HG03432 (cell line): ENCODE data around the gene TAF5.
"Not testable (repeated sequence)": the region's sequence is repeated elsewhere in the genome, so short reads cannot be mapped to it uniquely, and the experiment has no call there.

ENCODE experiments used
- ATAC-seq: cut with Tn5 transposase; IDR thresholded peaks from one replicate; pipeline ENCODE4 v1.9.1; 2021; ENCODE audit warnings: mild to moderate bottlenecking, moderate library complexity; ENCODE audit not compliant: unreplicated experiment

Gene TAF5

DNA sequence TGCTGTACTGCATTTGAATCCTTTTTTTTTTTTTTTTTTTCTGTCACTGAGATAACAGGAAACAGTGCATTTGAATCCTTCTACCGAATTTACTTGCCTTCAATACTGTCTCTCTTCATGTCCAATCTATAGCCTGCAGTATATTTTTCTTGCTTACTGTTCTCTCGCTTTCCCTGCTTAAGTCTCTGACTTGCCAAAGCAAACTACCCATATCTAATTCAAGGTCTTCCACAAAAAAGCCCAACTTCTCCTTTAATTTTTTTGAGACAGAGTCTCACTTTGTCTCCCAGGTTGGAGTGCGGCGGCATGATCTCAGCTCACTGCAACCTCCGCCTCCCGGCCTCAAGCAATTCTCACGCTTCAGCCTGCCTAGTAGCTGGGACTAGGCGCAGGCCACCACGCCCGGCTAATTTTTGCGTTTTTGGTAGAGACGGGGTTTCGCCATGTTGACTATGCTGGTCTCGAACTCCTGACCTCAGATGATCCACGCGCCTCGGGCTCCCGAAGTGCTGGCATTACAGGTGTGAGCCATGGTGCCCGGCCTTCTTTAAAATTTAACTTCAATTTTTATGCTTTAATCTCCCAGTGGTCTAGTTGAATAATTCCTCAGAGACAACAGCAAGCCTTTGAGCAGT, 29.5 kb downstream of the TAF5 start:
- ATAC-seq, result no peak

- no peak for ATAC-seq
These were observed 45.8 kb downstream of the TAF5 start for GRCh38 chr10:103413564-103413963.

- no peak for ATAC-seq
These were observed 47.8 kb downstream of the TAF5 start for GRCh38 chr10:103415581-103415980.

DNA sequence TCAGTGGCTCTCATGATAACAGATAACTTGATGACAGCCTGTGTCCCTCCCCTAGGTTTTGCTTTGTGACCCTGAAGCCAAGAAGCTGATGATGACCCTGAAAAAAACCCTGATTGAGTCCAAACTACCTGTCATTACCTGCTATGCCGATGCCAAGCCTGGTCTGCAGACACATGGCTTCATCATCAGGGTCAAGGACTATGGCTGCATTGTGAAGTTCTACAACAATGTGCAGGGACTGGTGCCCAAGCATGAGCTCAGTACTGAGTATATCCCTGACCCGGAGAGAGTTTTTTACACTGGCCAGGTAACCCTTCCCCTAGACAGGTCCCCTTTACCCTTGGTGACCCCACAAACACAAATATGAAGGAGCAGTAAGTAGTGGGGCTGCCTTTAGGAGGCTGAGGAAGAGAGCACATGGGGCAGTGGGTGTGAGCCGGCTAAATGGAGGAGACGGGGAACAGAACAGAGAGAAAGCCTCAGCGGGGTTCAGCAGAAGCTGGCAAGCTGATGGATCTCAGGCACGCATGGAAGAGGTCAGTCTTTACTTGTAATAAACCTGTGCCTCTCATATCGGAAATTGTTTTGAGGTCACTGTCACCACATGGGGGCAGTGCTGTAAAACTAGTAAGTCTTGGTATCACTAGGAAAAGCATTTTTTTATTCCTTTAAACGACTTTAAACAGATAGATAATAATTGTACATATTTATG, 48.8 kb downstream of the TAF5 start:
- ATAC-seq, result no peak

DNA sequence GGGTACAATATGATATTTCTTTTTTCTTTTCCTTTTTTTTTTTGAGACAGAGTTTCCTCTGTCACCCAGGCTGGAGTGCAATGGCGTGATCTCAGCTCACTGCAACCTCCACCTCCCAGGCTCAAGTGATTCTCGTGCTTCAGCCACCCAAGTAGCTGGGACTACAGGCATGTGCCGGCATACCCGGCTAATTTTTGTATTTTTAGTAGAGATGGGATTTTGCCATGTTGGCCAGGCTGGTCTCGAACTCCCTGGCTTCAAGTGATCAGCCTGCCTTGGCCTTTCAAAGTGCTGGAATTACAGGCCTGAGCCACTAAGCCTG, 49.3 kb downstream of the TAF5 start:
- not testable (repeated sequence) for ATAC-seq

DNA sequence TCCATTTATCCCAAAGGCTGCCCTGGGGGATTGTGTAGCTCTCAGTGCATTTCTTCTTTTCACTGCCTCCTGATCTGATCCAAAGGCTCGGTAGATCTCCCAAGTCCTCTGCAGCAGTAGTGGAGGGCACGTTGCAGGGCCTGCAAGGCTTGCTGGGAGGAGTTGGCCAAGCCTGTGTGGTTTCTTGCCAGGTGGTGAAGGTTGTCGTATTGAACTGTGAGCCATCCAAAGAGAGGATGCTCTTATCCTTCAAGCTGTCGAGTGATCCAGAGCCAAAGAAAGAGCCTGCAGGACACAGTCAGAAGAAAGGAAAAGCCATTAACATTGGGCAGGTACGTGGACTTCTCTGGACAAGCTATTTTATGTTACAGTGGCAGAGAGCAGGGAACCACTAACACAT, 49.8 kb downstream of the TAF5 start:
- ATAC-seq, result no peak

GRCh38 chr10:103419101-103419500, 51.3 kb downstream of the TAF5 start:
- ATAC-seq, result no peak

DNA sequence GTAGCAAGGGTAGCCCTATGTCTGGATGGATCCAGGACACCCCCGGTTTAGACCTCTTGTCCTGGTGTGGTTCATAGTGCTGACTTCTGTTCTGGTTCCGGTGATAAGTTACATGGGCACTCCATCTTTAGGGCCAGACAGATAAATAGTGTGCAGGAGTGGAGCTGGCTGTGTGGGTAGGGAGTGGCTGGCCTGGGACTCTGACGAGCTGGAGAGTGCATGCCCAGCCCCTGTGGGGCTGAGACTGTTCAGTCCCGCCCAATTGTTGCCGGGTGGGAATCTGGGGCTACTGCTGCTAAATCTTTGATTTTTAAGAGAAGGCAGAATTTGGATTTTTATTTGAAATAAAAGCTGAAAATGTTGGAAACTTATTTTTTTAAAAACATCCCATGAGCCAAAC, 56.0 kb downstream of the TAF5 start:
- no peak for ATAC-seq

DNA sequence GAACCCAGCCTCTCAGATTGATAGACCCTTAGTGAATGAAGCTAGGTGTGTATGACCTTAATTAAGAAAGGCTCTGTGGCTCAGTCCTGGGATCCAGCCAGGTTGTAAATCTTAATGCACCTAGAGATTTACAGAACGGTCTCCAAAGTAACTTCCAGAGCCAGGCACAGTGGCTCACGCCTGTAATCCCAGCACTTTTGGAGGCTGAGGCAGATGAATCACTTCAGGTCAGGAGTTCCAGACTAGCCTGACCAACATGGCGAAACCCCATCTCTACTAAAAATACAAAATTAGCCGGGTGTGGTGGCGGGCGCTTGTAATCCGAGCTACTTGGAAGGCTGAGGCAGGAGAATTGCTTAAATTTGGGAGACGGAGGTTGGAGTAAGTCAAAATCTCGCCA, 60.1 kb downstream of the TAF5 start:
- no peak for ATAC-seq

- ATAC-seq, result no peak
These were observed 61.3 kb downstream of the TAF5 start for GRCh38 chr10:103428989-103429643.

- no peak for ATAC-seq
These were observed 61.9 kb downstream of the TAF5 start for GRCh38 chr10:103429647-103430046.

DNA sequence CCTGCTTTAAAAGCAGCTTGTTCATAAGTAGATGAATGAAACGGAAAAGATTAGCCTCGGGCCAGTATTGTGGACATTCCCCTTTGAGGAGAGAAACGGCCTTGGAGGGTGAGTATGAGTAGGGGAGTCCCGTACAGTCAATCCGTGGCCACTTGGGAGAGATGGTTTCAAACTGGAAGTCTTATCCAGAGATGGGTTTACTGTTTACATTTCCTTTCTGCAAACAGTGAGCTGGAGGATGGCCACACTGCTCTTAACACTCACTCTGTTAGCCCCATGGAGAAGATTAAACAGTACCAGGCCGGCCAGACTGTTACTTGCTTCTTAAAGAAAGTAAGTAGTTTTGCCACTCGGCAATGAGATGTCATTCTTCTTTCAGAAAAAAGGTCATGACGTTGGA, 64.1 kb downstream of the TAF5 start:
- no peak for ATAC-seq

DNA sequence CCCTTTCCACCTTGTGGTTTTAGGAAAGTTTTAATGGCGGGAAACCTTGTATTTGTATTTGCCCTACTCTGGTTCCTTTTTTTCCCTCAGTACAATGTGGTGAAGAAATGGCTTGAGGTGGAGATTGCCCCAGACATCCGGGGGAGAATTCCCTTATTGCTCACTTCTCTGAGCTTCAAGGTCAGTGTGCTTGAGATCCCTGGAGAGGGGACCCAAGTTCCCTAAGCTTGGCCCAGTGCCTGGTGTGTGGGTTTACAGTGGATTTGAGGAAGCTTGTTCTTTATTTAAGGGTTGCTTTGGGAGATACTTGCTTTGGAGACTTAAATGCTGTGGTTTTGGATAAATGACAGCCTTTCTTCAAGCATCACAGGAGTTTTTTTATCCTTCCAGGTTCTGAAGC, 66.1 kb downstream of the TAF5 start:
- ATAC-seq, result no peak
